Stimulated activated CD4-positive, alpha-beta T cell treated with anti-CD3 and anti-CD28 coated beads, Interleukin-2, amount 100 ng/mL, for 48 hours (primary cell): ENCODE measurements around the gene TMX3.
A peak's percentile ranks its signal among the peaks of the same experiment; 100 is the strongest.

Experiments used
- DNase-seq, 2 donors: peaks; one replicate each; pipeline ENCODE4 v3.0.0-alpha.2; 2020

TMX3 gene, protein sequence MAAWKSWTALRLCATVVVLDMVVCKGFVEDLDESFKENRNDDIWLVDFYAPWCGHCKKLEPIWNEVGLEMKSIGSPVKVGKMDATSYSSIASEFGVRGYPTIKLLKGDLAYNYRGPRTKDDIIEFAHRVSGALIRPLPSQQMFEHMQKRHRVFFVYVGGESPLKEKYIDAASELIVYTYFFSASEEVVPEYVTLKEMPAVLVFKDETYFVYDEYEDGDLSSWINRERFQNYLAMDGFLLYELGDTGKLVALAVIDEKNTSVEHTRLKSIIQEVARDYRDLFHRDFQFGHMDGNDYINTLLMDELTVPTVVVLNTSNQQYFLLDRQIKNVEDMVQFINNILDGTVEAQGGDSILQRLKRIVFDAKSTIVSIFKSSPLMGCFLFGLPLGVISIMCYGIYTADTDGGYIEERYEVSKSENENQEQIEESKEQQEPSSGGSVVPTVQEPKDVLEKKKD

DNA sequence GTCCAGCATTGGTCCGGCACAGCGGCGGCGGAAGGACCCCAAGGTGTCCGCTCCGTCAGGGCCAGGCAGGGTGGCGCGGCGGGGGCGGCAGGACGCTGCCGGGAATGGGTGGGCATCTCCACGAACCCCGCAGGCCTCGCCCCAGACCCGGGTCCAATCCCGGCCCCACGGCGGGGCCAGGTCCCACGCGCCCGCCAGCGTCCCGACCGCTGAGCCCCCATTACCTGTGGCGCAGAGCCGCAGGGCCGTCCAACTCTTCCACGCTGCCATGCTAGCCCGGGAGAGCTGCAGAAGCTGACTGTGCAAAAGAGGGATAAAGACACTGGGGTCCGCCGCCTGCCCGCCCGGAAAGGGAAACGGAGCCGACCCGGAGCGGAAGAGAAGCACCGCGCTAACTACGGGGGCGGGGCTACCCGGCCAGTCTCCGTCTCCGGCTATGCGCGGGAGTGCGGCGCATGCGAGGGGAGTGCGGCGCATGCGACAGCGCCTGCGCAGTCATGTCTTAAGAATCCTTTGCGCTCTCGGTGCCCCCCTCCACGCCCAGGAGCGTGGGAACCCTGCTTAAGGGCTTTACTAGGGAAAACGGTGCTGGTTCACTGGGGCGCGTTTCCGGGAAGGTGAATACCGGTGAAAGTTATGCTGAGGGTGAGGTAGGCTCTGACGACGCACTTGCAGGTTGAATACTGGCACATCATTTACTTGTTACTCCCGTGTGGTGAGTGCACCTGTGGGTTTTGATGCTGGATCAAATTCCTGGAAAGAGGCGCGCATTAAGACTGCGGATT, at the start of gene TMX3:
TMX3 (minus strand) TSS at position 397 of the 785 bp plus-strand sequence; CDS start at position 270, 127 bp downstream.
- peak; percentile 84 to 87 for DNase-seq

DNA sequence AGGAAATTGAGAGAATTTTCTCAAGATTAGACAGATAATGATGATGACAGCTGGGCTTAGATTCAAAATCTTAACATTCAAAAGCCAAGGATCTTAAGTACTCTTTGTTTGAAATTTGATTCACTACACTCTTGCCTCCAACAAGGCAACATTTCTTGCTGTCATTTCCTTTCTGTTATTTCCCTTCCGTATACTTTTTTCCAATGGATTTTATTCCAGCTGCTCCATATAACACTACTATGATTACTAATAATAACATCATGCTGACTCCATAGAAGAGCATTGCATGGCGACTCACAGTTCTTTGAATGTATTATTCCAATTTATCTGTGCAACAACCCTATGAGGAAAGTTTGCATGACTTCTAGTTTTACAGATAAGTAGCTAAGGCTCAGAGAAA, 49.1 kb upstream of the TMX3 start:
- DNase-seq: no peak

DNA sequence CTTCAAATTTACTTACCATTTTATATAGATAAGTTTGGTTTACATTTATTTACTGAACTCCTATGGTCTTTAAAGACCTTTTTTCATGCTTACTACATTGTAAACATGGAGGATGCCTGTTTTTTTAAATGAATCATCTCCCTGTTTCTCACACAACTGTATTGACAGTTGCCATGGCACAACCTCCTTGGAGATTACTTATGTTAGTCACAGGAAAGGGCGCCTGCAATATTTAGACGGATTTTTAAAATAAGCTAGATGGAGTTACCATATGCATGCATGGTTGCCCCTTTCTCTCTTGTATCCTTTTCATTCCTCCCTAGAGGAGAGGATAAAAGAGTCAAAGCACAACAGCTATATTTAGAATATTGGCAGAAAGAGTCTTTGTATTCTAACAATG, 48.2 kb upstream of the TMX3 start:
- DNase-seq: no peak

DNA sequence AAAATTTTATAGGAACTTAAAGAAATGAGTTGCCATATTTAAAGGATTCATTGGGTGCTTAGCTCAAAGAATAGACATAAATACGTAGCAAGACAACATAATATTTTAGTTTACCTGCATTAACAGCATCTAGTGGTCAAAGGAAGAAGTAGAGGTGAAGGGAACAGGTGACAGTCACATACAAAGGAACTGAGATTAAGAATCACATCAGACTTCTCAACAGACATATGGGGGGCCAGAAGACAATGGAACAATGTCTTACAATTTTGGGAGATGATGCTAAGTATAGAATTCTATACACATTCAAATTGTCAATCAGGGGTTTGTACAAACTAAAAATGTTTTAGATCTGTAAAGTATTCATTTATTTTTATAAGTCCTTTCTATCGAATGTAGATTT, 44.4 kb upstream of the TMX3 start:
- DNase-seq: no peak

DNA sequence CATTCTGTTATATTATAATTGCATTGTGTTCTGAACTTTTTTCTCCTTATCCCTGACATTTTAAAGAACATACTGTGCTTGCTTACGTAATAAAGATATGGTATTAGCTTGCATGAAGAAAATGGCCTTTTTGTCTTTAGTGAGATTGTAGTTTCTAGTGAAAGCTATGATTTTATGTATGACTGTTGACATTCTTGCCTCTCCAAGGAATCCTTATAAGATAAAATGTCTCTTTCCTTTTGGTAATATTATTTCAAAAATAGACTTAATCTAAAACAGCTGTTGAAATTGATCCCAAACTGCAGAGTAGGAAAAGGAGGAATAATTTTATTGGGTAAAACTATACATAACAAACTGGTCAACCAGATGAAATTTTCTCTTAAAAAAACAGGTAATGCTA, 42.2 kb upstream of the TMX3 start:
- no peak for DNase-seq

DNA sequence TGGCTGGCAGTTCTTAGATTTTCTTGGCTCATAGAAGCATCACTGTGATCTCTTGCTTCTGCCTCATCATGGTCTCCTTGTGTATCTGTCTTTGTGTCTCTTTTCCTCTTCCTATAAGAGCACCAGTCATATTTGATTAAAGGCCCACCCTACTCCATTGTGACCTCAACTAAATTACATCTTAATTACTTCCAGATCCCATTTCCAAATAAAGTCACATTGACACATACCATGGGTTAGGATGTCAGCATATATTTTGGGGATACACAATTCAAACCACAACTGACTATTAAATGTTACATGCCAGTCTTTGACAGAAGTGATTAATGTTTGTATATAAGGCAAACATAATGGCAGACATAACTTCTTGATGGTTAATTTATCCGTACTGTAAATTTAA, 27.3 kb upstream of the TMX3 start:
- no peak for DNase-seq

DNA sequence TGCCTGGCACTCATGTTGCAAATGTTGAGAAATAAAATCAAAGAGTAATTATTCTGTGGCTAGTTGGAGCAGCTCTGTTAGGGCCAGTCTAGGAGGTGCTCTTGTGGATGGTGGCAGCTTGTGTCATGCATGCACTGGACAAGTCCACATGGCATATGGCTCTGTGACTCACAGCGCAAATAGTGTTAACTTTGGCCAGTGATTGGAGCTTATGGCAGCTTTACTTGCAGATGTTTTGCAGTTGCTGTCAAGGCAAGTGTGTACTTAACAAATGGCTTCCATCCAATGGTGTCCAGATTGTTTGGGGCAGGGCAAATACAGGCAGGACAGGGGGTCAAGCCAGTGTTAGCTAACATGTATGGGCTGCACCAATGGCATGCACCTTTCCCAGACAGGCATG, 26.1 kb upstream of the TMX3 start:
- no peak for DNase-seq

DNA sequence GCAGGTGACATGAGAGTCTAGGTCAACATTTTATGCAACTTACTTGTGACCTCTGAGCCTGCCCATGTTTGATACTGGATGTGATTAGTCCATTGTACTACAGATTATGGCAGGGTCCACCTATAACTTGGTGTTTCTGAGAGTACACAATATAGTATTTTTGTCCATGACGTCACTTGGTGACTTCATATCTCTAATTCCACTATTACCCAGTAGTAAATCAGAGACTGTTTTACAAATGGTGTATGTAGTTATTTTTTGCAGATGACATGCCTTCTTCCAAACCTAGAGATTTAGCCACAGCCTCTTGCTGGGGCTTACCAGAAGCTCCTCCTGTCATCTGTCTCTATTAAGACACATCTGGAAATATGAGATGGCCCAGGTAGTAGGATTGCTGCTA, 24.6 kb upstream of the TMX3 start:
- DNase-seq: no peak

DNA sequence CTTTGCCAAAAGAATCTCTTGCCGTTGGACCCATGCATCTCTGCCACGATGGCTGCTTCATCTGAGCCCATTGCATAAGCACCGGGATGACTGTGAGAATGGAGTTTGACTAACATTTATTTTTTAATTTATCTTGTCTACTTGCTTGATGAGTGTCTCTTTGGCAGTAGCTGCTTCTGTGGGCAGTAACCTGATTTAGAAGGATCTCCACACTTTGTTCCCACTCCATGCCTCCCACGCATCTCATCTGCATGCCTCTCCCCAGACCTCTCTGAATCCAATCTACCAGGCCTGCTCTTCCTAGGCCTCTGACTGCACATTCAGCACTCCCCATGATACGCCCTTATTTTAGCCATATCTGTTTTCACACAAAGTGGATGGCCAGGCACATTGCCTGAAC, 23.7 kb upstream of the TMX3 start:
- no peak for DNase-seq

DNA sequence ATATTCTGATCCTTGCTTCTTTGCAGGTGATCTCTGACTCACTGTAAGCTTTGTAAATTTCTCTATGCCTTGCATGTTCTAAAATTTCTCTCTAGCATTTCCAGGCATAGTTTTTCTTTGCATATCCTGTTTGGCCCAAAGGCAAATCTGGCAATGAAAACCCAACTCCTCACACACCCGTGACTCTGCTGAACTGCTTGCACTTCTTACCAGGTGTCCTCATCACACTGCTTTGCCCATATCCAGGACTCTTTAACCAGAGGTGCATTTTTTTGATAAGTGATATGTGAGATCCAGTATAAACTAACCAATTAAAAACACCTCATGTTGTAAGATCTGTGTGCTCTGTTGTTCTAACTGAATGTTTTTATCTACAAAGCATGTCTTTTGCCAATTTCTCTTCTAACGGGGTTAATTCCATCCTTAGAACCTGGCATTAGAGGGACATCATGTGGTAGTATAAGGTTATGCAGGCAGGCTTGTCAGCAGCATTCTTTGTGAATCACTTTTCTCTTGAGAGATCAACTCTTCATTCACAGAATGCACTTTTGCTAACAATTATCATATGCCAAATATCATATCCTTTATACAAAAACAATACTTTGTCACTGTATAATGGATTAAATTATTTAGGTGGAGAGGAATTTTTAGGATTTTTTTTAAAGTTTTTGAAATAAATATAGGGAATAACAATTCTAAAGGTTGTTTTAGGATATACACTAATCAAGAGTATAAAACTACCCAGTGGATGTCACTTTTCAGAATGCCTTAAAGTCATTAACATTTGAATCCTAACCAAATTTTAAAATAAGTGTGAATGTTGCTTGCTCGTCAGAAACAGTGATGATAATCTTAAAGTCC, 20.8 kb upstream of the TMX3 start:
- no peak for DNase-seq

DNA sequence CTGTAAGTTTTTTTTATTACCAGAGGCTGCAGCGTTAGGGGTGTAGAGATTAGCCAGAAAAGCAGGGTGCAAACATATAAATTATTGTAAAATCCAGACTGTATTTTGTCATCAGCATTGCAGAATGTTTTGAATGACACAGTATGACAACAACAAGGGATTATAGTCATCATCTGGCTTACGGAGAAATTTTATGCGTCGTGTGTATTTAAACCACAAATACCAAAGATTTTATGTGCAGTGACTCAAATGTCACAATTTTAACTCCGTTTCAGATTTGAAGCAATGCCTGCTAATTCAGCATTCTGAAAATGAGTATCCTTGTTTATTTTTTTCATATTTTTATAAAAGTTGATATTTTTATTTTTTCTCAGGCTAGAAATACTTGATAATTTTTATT, 19.4 kb upstream of the TMX3 start:
- DNase-seq: no peak

DNA sequence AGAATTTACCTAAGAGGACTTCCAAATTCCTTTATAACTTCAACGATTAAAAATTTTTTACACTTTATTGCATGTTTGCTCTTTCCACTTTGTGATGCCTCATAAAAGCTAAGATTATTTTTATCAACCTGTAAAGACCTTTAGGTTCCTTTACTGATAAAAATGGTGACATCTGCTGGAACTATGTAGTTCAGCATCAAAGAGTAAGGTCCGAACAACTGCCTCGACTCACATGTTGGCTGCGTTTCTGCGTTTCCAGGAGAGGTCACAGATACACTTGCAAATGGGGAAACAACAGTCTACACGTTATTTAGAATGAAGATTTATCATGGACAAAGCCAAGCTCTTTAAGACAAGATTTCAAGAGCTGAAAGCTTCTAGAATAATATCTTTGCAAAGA, 18.8 kb upstream of the TMX3 start:
- DNase-seq: no peak

DNA sequence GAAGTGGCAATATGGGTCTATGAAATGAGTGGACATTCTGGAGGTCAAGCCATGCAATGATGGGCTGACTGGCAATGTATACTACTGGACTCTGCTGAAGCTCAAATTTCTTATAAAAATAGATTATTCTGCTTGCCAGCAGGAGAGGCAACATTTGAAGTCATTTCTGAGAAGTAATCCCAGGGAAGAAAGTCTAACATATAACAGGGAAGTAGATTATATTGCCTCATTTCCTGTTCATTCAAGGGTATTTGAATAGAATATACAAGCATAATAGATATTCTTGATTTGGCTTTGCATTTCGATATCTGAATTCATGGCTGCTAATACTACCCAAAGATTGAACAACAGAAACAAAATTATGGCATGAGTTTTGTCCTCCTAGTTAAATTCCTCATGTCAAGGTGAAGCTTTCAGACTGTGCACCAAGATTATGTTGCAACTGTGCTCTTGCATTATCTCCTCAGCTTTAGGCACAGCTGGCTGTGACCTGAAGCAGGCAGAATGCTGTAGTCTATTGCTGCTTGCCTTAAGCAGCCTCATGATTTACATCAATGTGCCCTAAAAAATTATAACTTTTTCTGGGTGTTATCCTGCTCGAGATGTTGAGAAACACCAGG, 13.3 kb upstream of the TMX3 start:
- no peak for DNase-seq

DNA sequence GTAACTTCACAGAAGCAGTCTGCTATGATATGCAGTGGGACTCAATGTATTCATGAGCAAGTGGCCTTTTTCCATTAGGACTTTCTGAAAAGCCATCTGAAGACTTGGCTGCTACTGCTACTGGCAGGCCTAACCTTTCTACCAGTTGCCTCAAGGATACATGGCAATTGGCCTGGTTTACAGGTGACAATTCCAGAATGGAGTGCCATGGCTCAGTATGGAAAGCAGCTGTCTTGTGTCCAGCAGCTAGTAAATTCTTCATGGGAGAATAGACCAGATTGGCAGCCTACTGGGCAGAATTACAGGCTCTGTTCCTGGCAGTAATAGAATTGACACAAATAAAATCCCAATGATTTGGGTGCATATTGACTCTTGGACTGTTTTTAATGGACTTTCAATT, 12.6 kb upstream of the TMX3 start:
- DNase-seq: no peak

DNA sequence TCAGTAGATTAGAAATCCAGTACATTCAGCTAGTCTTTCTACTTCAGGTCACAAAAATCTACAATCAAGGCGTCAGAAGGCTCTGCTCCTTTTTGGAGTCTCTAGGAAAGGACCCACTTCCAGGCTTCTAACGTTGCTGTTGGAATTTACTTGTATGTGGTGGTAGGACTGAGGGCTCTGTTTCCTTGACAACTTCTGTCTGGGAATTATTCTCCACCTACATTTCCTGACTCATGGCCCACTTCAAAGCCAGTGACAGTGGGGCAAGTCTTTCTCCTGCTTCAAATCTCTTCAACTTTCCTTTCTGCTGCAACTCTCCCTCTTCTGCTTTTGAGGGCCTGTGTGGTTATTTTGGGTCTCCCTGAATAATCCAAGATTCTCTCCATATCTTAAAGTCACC, 10.4 kb upstream of the TMX3 start:
- DNase-seq: no peak

DNA sequence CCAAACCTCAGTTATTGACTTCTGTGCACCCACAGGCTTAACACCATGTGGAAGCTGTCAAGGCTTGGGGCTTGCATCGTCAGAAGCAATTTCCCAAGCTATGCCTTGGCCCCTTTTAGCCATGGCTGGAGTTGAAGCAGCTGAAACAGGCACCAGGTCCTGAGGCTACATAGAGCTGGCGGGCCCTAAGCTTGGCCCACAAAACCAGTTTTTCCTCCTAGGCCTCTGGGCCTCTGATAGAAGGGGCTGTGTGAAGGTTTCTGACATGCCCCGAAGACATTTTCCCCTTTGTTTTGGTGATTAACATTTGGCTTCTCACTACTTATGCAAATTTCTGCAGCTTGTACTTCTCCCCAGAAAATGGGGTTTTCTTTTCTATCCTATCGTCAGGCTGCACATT, 9.1 kb upstream of the TMX3 start:
- DNase-seq: no peak

DNA sequence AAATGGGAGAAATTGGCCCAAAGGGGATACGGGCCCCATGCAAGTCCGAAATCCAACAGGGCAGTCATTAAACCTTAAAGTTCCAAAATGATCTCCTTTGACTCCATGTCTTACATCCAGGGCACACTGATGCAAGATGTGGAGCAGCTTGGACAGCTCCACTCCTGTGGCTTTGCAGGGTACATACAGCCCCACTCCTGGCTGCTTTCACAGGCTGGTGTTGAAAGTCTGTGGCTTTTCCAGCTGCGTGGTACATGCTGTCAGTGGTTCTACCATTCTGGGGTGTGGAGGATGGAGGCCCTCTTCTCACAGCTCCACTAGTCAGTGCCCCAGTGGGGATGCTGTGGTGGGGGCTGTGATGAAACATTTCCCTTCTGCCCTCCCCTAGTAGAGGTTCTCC, 8.6 kb upstream of the TMX3 start:
- DNase-seq: no peak

DNA sequence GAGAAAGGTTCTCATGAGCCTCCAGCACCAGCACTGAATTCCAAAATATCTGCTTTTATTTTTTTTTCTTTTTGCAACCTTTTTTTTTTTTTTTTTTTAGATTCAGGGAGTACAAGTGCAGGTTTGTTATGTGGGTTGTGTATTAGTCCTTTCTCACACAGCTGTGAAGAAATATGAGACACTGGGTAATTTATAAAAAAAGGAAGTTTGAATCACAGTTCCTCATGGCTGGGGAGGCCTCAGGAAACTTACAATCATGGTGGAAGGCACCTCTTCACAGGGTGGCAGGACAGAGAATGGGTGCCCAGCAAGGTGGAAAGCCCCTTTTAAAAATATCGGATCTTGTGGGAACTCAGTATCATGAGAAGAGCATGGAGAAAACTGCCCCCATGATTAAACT, 7.9 kb upstream of the TMX3 start:
- DNase-seq: no peak

DNA sequence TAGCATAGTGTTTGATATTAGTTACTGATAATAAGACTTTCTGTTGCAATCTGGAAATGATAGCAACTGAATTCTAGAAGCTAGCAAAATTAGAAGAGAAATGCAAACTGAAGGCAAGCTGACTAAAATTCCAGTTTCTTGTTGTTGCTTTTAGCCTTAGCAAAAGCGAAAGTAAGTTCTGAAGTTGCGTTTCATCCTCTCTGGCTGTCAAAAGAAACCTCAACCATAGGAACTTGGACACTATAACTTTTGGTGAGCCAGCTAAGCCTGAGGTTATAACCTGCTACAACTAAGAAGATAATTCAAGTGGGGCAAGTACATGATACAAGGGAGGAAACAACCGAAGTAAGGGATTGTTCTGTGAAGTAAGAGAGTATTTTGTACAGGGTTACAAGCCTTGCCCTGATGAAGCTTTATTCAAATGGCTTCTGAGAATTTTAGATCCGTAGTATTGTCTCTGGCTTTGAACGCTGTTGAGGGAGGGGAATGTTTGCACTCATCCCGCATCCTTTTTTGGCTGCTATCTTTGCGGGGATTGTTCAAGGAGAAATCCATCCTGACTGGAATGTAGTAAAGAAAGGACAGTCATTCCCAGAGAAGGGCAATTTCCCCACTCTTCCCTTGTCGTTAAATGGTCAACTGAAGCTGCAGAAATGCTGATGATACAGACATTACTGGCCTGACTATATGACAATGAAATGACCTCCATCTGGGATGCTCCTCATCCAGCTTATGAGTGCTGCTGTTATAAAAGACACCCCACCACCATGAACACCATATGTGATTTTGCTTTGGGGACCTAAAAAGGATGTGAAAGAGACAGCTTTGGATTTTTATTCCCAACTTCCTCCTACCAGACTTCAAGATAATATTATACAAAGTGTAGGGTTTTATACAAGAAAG, 7.0 kb upstream of the TMX3 start:
- DNase-seq: no peak

DNA sequence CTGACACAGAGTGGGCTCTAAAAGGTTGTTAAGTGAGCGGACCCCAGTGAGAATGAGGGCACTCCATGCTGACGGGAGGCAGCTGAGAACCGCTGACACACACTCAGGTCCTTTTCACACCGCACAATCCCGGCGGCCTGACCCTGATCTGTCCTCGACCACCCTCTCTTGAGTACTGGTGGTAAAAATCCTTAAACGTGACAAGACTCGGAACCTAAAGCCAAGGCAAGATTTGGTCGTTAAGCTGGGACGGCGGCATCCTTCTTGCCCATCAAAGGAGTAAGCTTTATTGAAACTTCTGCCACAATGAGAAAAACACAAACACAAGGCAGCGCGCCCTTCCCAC, 569 bp downstream of the TMX3 start:
- DNase-seq: peak in 1 of 2 donors; percentile 5

DNA sequence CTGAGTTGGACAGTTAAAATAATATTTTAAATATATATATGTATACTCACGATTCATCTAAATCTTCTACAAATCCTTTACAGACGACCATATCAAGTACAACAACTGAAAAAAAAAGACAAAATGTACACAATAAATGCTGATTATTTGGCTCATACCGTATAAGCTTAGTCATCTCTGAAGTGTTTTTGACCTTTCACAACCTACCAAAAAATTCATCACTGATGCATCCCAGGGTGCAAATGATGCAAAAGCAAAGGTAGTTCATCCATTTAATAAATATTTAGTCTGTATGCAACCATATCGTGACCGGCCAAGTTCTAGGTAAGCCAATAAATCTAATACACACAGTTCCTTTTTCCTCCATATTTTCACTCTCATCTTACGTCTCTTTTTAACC, 1.1 kb downstream of the TMX3 start:
- DNase-seq: no peak

DNA sequence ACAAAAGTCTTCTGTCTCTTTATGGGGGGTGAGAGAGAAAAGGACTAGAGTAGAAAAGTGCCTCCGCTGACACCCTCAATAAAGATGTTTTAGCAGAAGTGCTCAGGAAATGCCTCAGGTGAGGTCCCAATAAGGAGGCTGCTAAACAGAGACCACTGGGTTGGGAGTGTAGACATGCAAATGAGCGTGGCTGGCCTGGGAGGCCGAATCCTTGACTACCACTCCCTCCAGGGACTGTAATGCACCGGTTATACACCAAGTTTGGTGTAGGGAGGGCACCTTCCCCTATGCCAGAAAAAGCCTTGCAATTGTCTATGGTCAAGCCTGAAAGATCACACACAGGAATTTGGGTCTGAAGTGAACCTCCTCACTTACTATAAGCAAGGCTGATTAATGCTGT, 1.8 kb downstream of the TMX3 start:
- DNase-seq: no peak
